GM23338 (cell line): ENCODE data around the gene EMILIN3. TPM values are rescaled to one million over a fixed set of nuclear protein-coding genes. Genes with fewer than 3 reads are reported as not detected.

ENCODE experiments used
- ATAC-seq: fragments of 200-7000 bp; cut with Tn5 transposase; 3 replicates; pipeline ENCODE4 v1.9.1; 2020
- DNase-seq: peaks from one replicate; pipeline ENCODE4 v3.0.0-alpha.2; 2015; ENCODE audit warnings: low spot score
- H2AFZ ChIP-seq: fragments of 200-600 bp; sonication (generic); 2 replicates; pipeline ENCODE4 v1.8.0; 2016; ENCODE audit warnings: antibody characterized with exemption, mild to moderate bottlenecking, moderate library complexity
- H3F3A ChIP-seq: fragments of 200-600 bp; sonication (generic); replicated peaks from 2 replicates; pipeline ENCODE4 v1.8.0; 2017; ENCODE audit warnings: antibody characterized with exemption, mixed run types, low read depth
- H3K27ac ChIP-seq: fragments of 200-600 bp; sonication (generic); 2 replicates; pipeline ENCODE4 v1.6.1; 2016; ENCODE audit warnings: low read depth
- H3K27me3 ChIP-seq: fragments of 200-600 bp; sonication (generic); 2 replicates; pipeline ENCODE4 v1.8.0; 2016; ENCODE audit warnings: mild to moderate bottlenecking, mixed run types, moderate library complexity; ENCODE audit not compliant: insufficient read depth
- H3K36me3 ChIP-seq: fragments of 200-600 bp; sonication (generic); 2 replicates; pipeline ENCODE4 v1.8.0; 2016; ENCODE audit warnings: mild to moderate bottlenecking; ENCODE audit not compliant: insufficient read depth
- H3K4me1 ChIP-seq: fragments of 200-600 bp; sonication (generic); 2 replicates; pipeline ENCODE4 v1.8.0; 2016; ENCODE audit warnings: mild to moderate bottlenecking, moderate library complexity; ENCODE audit not compliant: insufficient read depth
- H3K4me2 ChIP-seq: fragments of 200-600 bp; sonication (generic); 2 replicates; pipeline ENCODE4 v1.7.1; 2017; ENCODE audit warnings: mixed run types
- H3K4me3 ChIP-seq: fragments of 200-600 bp; sonication (generic); 2 replicates; pipeline ENCODE4 v1.6.1; 2016; ENCODE audit warnings: mixed run types
- H3K79me2 ChIP-seq: fragments of 200-600 bp; sonication (generic); replicated peaks from 2 replicates; pipeline ENCODE4 v1.8.0; 2017; ENCODE audit warnings: mild to moderate bottlenecking; ENCODE audit not compliant: insufficient read depth
- H3K9me2 ChIP-seq: fragments of 200-600 bp; sonication (generic); 2 replicates; pipeline ENCODE4 v1.8.0; 2017; ENCODE audit not compliant: insufficient read depth
- H4K20me1 ChIP-seq: fragments of 200-600 bp; sonication (generic); replicated peaks from 2 replicates; pipeline ENCODE4 v1.8.0; 2017; ENCODE audit warnings: mild to moderate bottlenecking; ENCODE audit not compliant: insufficient read depth
- H3K27ac Mint-ChIP-seq: 2 replicates; pipeline ENCODE4 v1.8.0; 2020; ENCODE audit warnings: inconsistent platforms, mild to moderate bottlenecking, moderate library complexity, mixed read lengths
- H3K27me3 Mint-ChIP-seq: 3 replicates; pipeline ENCODE4 v1.8.0; 2022; ENCODE audit warnings: low read depth, mild to moderate bottlenecking, moderate library complexity, mixed read lengths, inconsistent platforms; ENCODE audit not compliant: insufficient read depth, poor library complexity
- H3K36me3 Mint-ChIP-seq: 3 replicates; pipeline ENCODE4 v1.8.0; 2021; ENCODE audit warnings: low read depth, mild to moderate bottlenecking, inconsistent platforms, moderate library complexity, mixed read lengths
- H3K4me1 Mint-ChIP-seq: 3 replicates; pipeline ENCODE4 v1.8.0; 2020; ENCODE audit warnings: mild to moderate bottlenecking, inconsistent platforms, mixed read lengths
- H3K4me3 Mint-ChIP-seq: 3 replicates; pipeline ENCODE4 v1.8.0; 2021; ENCODE audit warnings: moderate library complexity, mild to moderate bottlenecking, inconsistent platforms, mixed read lengths
- H3K9me3 Mint-ChIP-seq: 3 replicates; pipeline ENCODE4 v1.8.0; 2020; ENCODE audit warnings: moderate library complexity, mild to moderate bottlenecking, inconsistent platforms, mixed read lengths
- EZH2 ChIP-seq: fragments of 200-600 bp; sonication (generic); IDR thresholded peaks from one replicate; pipeline ENCODE4 v1.8.0; 2017; ENCODE audit warnings: antibody characterized with exemption, mild to moderate bottlenecking, low read depth; ENCODE audit not compliant: unreplicated experiment
- JUNB ChIP-seq: IDR thresholded peaks from one replicate; pipeline ENCODE4 v1.6.1; 2016; ENCODE audit warnings: antibody characterized with exemption; ENCODE audit not compliant: unreplicated experiment
- POLR2AphosphoS5 ChIP-seq: IDR thresholded peaks from 2 replicates; pipeline ENCODE4 v1.6.1; 2016; ENCODE audit warnings: antibody characterized with exemption, low read depth
- REST ChIP-seq: IDR thresholded peaks from one replicate; pipeline ENCODE4 v1.6.1; 2018; ENCODE audit warnings: antibody characterized with exemption; ENCODE audit not compliant: unreplicated experiment
- STAT1 ChIP-seq: IDR thresholded peaks from one replicate; pipeline ENCODE4 v1.6.1; 2016; ENCODE audit warnings: antibody characterized with exemption; ENCODE audit not compliant: unreplicated experiment
- ZNF462 ChIP-seq: fragments of 250-450 bp; sonication (Bioruptor Pico); IDR thresholded peaks from 2 replicates; pipeline ENCODE4 v1.5.0; 2020; ENCODE audit warnings: mild to moderate bottlenecking, moderate library complexity
- polyA plus RNA-seq: library from polyadenylated mRNA; unstranded; fragments of >200 nt; fragmentation: Nextera tagmentation; extraction: Ambion mirVana; gene quantifications from 2 replicates; pipeline ENCODE4 v1.2.1, GENCODE V29; 2016
- total RNA-seq: library from RNA; depleted of rRNA; stranded (reverse); fragments of >200 nt; shearing (Covaris generic); gene quantifications from 2 replicates; pipeline ENCODE4 v1.2.3, GENCODE V29; 2014

The EMILIN3 gene
- total and polyA plus RNA-seq, 2 experiments from 2014 or later, result 0.53 to 6.6 TPM

GRCh38 chr20:41329435-41330342, 36.9 kb downstream of the EMILIN3 start:
- Mint-ChIP-seq H3K27me3 (peaks cover 2% of the 10 kb centered on the region), H3K4me1 (no peaks in the 10 kb centered on the region; the same call in 2 of the 3 replicates), H3K36me3 (no peaks in the 10 kb centered on the region), H3K9me3 (no peaks in the 10 kb centered on the region), H3K4me3 (no peak overlapping the region), H3K27ac (no peak overlapping the region)
- no peak overlapping the region for H3K4me3 ChIP-seq
- peak overlapping the region; percentile 83 for H2AFZ ChIP-seq
- TF ChIP-seq POLR2AphosphoS5, result no peak
- no peak for TF ChIP-seq REST
- no peak for TF ChIP-seq JUNB
- TF ChIP-seq EZH2, result no peak
- no peak overlapping the region for H3K27ac ChIP-seq
- DNase-seq (no peak), ATAC-seq (peak; percentile 41)
- H3K79me2 ChIP-seq, result no peaks in the 10 kb centered on the region
- H3F3A ChIP-seq, result no peaks in the 10 kb centered on the region
- no peaks in the 10 kb centered on the region for H3K9me2 ChIP-seq
- no peaks in the 10 kb centered on the region for H3K4me1 ChIP-seq
- no peaks in the 10 kb centered on the region for H4K20me1 ChIP-seq
- no peaks in the 10 kb centered on the region for H3K27me3 ChIP-seq
- no peak overlapping the region for H3K4me2 ChIP-seq
- H3K36me3 ChIP-seq, result no peaks in the 10 kb centered on the region

GRCh38 chr20:41327178-41327577, 39.4 kb downstream of the EMILIN3 start:
- Mint-ChIP-seq H3K4me1 (no peaks in the 10 kb centered on the region), H3K4me3 (no peak overlapping the region), H3K27ac (no peak overlapping the region), H3K36me3 (no peaks in the 10 kb centered on the region), H3K9me3 (no peaks in the 10 kb centered on the region), H3K27me3 (peaks cover 2% of the 10 kb centered on the region)
- H3K36me3 ChIP-seq, result no peaks in the 10 kb centered on the region
- H3F3A ChIP-seq, result no peaks in the 10 kb centered on the region
- no peaks in the 10 kb centered on the region for H3K4me1 ChIP-seq
- DNase-seq (no peak), ATAC-seq (peak; percentile 41)
- H4K20me1 ChIP-seq, result no peaks in the 10 kb centered on the region
- H3K79me2 ChIP-seq, result no peaks in the 10 kb centered on the region
- no peaks in the 10 kb centered on the region for H3K9me2 ChIP-seq
- H3K27me3 ChIP-seq, result no peaks in the 10 kb centered on the region
- no peak overlapping the region for H3K4me3 ChIP-seq
- H2AFZ ChIP-seq, result no peak overlapping the region
- H3K27ac ChIP-seq, result no peak overlapping the region
- H3K4me2 ChIP-seq, result no peak overlapping the region
- TF ChIP-seq ZNF462 (CRISPR knock-in tag) (no peak), STAT1 (no peak), REST (no peak)
